Measurements from ENCODE around the gene TPPP3.
A peak's percentile ranks its signal among the peaks of the same experiment; 100 is the strongest.

The TPPP3 gene

DNA sequence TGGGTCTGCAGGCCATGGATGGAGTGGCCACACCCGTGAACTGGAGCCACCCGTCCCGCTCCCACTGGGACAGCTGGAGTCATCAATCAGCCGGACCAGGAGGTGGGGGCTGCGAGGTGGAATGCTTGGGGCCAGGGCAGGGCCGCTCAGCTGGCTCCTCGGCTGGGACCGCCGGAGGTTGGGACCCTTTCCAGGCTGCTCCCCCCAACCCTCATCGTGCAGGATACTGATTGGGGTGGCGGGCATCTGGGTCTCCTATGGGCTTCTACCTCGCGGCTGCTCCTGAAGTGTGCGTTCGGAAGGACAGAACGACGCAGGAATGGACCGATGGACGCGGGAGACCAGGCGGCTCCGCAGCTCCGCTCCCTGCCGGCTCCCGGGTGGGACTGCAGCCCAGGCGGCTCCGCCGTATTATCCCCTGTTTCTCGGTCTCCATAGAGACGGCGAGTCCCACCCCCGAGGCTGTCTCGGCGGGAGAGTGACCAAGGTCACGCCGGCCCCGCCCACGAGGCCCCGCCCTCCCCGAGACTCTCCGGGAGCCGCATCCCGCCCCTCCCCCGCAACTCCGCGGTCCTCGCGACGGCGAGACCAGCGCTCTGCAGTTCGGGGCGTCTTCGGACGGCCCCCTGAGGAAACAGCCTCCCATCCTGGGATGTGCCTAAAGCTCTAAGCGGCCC lies at the start of gene TPPP3:
TSS of gene TPPP3 (minus strand) at position 388 of the 677 bp plus-strand sequence. CDS start 2,387 bp downstream, outside the sequence.
- DNase-seq = no peak

DNA sequence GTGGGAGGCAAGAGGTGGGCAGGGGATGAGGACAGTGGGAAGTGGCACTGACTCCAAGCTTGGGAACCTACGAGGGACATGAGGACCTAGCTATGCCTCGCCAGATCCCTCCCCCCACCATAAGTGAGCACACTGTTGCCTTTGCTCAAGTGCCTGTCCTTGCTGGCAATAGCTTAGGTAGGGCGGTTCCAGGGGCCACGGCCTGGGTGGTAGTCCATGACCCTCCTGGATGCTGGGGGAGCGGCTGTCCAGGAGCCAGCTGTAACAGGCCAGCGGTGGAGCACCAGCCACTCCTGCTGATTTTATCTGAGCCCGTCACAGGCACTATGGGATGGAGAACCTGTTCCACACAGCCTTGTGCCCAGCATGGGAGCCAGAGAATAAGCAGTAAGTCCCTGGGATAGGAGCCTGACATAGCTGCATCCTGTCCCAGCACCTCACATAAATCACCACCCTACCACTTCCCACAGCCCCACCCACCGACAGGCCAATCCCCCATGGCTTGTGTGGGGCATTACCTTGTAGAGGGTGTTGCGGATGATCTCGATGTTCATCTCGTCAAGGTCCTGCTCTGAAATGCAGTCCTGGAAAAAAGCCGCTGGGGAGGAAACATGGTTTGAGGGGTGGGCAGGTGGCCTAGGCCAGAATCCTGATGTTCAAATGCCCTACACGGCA lies 49.4 kb upstream of the TPPP3 start:
- no peak for DNase-seq

DNA sequence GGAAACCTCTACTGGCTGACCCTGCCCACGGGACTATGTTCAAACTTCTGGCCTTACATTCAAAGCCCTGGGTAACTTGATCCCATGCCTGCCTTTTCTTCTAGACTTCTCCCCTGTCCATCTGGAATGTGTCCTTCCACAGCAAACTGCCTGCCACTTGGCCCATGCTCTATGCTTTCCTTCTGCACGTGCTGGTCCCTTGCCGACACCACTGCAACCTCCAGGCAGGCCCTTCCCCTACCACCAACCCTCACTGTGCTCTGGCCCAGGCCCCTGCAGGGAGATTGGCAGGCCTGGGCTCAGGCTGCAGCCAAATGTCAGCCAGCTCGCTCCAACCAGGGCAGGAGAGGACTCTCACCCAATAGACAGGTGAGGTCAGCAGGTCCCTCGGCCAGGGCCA lies 48.6 kb upstream of the TPPP3 start:
- peak; percentile 52 for DNase-seq

DNA sequence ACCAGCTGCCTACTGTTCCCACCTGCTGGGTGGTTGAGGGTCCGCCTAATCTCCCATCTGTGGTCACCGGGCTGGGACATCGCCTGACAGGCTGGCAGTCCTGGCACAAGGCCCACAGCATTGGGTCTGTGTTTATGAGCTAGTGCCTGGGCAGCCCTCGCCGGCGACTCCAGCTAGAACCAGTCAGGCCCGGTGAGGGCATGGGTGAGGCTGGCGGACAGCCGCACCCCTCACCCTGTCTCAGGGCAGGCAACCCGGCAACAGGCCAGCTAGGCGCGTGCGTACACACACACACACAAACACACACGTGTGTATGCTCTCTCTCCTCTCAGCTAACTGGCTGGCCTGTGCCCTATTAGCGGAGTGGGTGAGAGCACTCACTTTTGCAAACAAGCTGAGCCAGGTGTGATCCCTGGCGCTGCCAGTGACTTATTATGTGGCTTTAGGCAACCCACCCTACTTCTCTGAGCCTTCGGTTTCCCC lies 48.0 kb upstream of the TPPP3 start:
- peak; percentile 60 for DNase-seq

DNA sequence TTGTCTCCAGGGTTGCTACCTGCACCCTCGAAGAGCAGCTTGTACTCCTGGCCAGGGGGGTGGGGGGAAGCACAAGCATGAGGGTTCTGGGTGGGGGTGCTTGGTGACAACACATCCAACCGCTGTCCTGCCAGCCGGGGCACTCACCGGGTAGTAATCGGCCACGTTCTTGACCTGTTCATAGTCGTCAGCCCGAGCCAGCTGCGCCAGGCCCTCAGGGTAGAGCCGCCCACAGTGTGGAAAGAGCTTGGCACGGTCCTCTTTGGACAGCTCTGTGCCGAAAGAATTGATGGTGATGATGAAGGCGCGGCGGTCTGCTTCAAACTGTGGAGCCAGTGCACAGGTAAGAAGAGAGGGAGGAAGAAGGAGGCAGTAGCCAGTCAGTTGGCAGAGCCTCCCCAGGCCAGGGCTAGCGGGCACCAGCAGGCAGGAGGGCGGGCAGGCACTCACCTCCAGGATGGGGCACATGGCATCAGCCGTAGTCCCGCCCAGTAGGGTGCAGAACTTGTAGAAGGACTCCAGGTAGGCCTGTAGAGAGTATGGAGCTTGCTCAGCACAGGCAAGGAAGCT lies 45.6 kb upstream of the TPPP3 start:
- no peak for DNase-seq

DNA sequence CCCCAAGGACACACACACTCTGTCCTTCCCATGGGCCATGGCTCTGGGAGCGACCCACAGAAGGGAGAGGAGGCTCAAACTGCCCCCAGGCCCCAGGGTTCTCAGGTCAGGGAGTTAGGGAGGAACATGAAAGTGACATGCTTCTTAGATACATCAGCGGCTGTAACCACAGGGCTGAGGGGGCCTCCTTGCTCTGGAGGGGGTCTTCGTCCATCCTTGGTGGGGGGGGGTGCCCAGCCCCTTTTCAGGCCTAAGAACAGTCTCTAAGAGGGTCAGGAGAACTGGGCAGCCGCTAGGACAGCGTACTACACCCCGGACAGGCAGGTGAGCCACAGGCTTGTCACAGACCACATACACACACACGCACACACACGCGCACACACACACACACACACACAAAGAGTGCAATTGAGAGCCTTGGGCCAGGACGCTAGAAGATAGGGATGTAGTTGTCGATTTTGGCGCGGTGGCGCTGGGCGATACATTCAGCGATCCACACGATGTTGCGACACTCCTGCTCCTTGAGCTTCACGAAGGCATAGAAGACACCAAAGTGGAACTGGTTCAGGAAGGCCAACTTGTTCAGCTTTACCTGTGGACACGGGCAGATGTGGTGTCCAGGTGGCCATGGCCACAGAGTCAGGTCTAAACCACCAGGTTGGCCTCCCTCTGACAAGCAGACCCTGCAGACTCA lies 44.9 kb upstream of the TPPP3 start:
- no peak for DNase-seq

DNA sequence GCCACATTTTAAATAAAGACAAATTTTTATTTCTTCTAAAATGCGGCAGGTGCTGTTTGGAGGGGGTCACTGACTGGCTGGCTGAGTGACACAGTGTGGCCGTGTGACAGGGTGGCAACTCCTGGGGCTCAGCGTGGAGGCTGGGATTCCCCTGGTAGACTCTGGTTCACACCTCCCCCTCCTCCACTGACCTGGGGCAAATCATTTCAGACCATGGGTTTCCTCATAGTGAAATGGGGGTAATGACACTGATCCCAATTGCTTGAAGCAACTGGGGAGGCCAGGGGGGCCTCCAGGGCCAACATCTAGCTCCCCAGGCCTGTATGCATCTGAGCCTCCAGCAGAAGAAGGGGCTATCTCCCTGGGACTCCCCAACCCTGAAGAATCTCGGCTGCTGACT lies 44.2 kb upstream of the TPPP3 start:
- DNase-seq = no peak

DNA sequence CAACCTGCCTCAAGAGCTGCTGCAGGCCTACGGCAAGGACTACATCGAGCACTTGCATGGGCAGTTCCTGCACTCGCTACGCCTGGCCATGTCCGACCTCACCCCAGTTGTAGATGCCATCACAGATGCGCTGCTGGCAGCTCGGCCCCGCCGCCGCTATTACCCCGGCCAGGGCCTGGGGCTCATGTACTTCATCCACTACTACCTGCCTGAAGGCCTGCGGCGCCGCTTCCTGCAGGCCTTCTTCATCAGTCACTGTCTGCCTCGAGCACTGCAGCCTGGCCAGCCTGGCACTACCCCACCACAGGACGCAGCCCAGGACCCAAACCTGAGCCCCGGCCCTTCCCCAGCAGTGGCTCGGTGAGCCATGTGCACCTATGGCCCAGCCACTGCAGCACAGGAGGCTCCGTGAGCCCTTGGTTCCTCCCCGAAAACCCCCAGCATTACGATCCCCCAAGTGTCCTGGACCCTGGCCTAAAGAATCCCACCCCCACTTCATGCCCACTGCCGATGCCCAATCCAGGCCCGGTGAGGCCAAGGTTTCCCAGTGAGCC lies 43.4 kb upstream of the TPPP3 start:
- no peak for DNase-seq

DNA sequence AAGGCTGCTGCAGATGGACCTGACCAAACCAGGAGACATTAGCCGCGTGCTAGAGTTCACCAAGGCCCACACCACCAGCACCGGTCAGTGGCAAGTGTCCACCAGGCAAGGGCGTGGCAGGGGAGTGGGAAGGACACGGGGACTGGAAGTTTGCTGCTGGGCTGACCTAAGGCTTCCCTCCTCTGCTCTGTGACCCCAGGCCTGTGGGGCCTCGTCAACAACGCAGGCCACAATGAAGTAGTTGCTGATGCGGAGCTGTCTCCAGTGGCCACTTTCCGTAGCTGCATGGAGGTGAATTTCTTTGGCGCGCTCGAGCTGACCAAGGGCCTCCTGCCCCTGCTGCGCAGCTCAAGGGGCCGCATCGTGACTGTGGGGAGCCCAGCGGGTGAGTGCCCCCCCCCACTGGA lies 42.5 kb upstream of the TPPP3 start:
- DNase-seq = no peak

DNA sequence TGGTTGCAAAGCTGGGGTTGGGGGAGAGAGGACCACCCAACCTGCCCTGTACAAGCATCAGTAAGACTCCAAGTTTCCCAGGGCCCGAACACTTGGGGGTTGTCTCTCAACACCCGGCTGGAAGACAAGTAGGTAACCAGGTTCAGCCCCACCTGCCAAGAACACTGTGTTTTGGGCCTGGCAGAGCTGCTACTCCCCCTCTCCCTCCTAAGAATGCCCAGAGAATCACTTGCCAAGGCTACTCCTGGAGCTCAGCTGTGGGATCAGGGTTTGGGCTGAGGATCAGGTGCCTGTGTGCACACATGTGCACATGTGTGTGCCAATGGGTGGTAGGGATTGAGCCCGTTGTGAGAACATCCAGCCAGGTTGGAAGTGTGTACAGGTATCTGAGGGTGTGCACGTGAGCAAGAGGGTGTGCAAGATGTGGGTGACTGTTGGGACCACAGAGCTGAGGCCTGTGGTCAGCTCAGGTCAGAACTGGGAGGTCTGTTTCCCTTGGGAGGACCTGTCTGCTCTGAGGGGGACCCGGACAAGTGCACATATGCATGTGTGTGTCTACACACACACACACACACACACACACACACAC lies 39.9 kb upstream of the TPPP3 start:
- no peak for DNase-seq

DNA sequence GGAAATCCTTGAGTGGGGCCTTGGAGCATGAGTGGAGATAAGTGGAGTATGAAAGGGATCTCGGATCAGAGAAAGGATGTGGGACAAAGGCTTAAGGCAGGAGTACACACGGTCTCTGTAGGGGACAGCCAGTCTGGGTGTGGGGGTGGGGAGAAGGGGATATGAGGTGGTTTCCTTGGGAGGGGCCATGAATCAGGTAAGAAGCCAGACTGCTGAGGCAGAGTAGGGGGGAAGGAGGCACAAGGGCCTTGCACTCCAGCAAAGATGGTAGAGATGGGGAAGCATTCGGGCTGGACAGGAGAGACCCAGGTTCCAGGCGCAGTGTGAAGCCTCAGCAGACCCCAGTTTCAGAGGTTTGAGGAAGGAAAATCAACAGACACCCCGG lies 39.2 kb upstream of the TPPP3 start:
- no peak for DNase-seq

DNA sequence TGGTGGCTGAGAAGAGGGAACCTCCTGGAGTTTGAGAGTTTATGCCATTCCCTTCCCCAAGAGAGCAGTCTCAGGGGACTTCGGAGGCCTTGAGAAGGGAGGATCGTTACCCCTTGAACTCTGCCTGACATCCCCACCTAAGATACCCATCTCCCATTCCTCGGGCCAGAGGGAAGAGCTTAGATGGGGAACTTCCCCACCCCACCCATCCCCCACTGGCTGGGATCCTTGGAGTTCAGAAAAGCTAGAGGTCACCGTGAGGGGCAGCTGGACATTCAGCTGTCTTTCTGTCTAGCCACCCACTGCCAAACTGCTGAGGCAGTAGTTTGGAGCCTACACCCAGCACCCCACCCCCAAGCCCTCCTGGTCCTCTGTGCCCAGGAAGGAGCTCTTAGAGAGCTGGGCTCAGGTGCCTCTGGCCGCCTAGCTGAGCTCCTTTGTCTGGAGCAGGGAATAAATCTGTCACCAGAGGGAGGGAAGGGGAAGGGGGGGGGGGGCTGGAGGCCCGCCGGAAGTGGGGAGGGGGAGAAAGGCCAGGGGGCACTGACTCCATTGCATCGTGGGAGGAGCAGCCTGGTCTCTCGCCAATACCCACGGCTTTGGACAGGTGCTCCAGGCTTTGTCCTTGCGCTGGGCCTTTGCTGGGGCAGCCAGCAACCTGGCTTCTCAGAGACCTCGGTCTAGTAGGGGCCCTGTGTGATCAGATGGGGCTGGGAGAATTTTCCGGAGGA lies 38.6 kb upstream of the TPPP3 start:
- DNase-seq = no peak

DNA sequence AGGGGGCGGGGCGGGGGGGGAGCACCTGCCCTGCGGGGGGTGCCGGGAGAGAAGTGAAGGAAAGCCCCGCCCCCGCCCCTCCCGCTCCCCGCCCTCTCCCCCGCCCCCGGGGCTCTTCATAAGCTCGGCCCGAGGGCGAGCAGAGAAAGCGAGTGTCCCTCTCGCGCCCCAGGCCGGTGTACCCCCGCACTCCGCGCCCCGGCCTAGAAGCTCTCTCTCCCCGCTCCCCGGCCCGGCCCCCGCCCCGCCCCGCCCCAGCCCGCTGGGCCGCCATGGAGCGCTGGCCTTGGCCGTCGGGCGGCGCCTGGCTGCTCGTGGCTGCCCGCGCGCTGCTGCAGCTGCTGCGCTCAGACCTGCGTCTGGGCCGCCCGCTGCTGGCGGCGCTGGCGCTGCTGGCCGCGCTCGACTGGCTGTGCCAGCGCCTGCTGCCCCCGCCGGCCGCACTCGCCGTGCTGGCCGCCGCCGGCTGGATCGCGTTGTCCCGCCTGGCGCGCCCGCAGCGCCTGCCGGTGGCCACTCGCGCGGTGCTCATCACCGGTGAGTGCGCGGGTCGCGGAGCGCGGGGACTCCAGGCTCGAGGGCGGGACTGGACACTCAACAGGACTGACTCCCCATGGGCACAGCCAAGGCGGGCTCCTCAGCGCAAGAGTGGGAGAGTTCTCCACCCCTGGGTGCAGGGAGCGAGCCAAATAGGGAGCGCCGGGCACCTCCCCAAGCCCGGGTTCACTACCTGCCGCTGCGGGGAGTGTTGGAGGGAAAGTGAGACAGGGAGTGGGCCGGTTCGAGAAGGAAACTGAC lies 37.9 kb upstream of the TPPP3 start, which contains the start of gene HSD11B2:
TSS of gene HSD11B2 (plus strand) at position 145 of the 798 bp plus-strand sequence. CDS start at position 273, 128 bp downstream.
- DNase-seq = no peak

DNA sequence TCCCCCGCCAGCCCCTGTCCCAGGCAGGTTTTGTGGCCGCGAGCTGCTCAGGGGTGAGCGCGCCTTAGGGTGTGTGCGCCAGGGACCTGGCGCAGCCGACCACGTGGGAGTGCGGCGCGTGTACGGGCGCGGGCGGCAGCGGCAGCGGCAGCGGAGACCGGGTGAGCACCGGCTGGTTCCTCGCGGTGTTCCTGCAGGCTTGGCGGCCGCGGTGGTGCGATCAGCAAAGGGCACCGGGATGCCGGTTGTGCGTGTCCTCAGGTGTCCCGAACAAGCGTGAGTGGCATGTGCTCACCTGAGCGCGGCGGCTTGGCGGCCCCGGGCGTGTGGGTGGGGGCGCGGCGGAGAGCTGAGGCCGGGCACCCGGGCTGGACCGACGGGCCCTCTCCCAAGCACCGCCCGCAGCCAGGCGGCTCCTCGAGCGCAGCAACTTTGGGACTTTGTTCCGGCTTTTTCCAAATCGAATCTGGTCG lies 37.2 kb upstream of the TPPP3 start:
- no peak for DNase-seq

DNA sequence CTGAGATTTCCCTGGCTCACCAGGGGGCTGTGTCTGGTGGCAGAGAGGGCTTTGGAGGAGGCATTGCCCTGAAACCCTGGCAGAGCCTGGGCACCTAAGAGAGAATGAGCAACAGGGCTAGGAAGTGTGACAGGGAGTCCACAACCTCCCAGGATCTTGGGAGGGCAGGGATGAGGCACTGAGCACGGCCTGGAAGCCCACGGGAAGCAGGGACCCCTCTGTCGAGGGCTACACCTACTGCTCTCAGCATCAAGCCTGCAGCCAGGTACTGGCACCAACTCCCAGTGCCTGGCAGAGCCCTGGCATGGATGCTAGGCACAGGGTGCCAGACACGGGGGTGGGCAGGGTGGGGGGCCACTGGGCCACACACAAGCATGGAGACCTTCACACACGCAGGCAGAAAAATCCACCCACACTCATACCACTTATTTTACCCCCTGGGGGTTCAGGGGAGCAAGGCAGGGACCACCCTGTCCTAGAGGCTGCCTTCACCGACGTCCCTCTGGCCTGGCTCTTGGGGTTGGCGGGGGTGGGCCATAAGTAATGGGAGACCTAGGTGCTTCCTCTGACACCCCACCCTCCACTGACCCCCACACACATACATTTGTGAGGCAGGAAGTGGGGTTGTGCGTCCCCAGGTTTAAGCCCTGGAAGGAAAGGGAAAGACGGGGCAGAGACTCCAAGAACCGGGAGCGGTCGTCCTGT lies 36.7 kb upstream of the TPPP3 start:
- DNase-seq = no peak

DNA sequence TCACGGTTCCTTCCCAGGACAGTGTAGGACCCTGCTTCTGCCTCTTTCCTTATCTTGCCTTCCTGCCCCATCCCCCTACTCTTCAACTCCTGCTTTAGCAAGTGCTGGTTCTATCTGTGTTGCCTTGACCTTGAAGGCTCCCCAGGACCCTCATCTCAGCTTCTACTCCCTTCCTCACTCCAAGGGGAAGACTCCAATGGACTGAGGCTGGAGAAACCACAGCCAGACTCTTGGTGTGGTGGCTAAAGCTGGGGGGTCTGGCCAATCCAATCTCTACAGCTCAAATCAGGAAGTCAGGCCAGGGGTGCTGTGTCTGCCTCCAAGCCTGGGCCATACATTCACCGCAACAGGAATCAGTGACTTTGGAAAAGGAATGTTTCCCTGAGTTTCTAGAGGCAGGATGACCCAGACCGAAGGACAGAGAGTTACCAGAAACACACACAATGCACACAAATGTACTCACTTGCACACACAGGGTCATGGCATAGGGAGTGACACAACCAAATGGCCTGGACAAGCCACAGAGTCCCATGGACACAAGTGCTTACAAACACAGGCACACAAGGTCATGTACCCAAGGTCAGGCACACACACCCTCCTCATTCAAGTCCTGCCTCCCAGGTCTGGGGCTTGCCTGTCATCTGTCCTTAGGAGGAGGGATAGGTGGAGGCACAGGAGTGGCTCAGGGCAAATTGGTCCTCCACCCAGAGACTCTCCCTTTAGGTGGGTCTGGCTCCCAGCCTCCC lies 35.9 kb upstream of the TPPP3 start:
- no peak for DNase-seq

DNA sequence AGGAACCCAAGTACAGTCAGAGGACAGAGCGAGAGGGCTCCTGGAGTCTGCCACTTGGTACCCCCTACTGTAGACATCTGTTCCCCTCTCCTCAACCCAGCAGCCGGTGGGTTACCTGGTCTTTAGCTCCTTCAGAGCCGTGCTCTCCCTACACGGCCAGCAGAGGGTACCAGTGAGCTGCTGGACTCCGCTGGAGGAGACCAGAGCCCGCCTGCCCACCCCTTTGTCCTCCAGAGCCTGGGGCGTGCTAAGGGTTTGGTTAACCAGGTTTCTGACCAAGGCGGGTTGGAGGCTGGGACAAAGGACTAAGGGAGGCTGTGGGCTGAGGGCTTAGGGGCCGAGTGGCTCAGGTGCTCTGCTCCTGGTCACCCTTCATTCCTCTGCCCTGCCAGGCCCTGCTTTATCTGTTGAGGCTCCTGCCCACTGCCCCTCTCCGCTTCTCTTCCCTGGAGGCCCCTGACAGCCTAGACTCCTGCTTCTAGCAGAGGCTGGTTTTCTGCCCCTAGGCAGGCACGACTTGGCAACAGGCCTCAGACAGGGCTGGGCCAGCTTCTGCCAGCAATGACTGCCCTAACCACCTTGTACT lies 34.9 kb upstream of the TPPP3 start:
- no peak for DNase-seq

DNA sequence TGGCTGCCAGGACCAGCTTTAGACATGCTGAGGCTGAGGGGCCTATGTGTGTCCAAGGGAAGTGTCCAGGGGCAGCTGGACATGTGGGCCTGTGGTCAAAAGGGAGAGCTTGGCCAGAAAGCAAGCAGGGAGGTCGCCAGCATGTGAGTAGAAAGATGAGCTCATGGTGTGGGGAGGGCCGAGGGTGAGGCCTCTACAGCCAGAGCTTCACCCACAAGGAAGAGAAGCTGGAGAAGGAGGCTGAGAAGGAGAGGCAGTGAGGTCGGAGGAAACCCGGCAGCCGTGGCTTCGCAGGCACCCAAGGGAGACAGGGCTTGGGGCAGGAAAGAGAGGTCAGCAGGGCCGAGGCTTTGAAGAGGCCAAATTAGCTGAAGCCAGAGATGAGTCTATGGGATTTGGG lies 33.7 kb upstream of the TPPP3 start:
- no peak for DNase-seq

DNA sequence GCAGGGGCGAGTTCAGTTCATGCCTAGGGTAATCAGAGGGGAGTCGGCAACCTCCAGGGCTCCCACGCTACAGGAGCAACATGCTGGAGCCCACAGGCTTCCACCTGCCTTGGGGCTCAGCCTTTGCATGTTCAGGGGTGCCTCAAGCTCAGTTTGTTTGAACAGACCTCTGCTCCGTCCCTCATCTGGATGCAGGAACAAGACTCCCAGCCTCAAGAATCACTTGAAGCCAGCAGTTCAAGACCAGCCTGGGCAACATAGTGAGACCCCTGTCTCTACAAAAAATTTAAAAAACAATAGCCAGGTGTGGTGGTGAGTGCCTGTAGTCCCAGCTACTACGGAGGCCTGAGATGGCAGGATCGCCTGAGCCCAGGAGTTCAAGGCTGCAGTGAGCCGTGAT lies 32.7 kb upstream of the TPPP3 start:
- no peak for DNase-seq

All from NCI-H446 treated with DMSO at 0.1 percent for 48 hours (cell line).